ENCODE results near the gene CYSLTR1. TPM values are rescaled to one million over a fixed set of nuclear protein-coding genes. Genes with fewer than 3 reads are reported as not detected.
"Not testable (repeated sequence)": the region's sequence is repeated elsewhere in the genome, so short reads cannot be mapped to it uniquely, and the experiment has no call there.

CYSLTR1 gene
- total RNA-seq, 1 donor from 2014 or later: 10.2 TPM

GRCh38 chrX:78321809-78322208 lies 5.6 kb downstream of the CYSLTR1 start:
- intact Hi-C loops (cut with micrococcal nuclease): loop anchor here (2.0 to 10.0 kb wide), 7 partner anchors 55 to 1043 kb away; partner anchors contain the start of genes ITM2A, P2RY10, PGK1 and RTL3
- H3K27ac Mint-ChIP-seq: peak overlapping the region; percentile 89
- H3K4me3 Mint-ChIP-seq (ENCODE audit: low read depth): peak overlapping the region; percentile 33
- peaks cover 48% of the 10 kb centered on the region for H3K36me3 Mint-ChIP-seq (ENCODE audit: low read depth)
- peaks cover 30% of the 10 kb centered on the region for H3K4me1 Mint-ChIP-seq (ENCODE audit: low read depth)
- no peaks in the 10 kb centered on the region for H3K27me3 Mint-ChIP-seq (ENCODE audit: low read depth)
- peak; percentile 38 for DNase-seq (ENCODE audit: low spot score)
- peaks cover 6% of the 10 kb centered on the region for H3K9me3 Mint-ChIP-seq

GRCh38 chrX:78316265-78316664 lies 11.1 kb downstream of the CYSLTR1 start:
- Mint-ChIP-seq H3K4me3 (ENCODE audit: low read depth) (no peak overlapping the region), H3K27ac (no peak overlapping the region), H3K36me3 (ENCODE audit: low read depth) (peaks cover 78% of the 10 kb centered on the region), H3K9me3 (peaks cover 6% of the 10 kb centered on the region), H3K4me1 (ENCODE audit: low read depth) (peaks cover 47% of the 10 kb centered on the region), H3K27me3 (ENCODE audit: low read depth) (no peaks in the 10 kb centered on the region)
- DNase-seq (ENCODE audit: low spot score): no peak
- intact Hi-C loops (cut with micrococcal nuclease): no loop called here

- peaks cover 77% of the 10 kb centered on the region for H3K36me3 Mint-ChIP-seq (ENCODE audit: low read depth)
- no peak overlapping the region for H3K4me3 Mint-ChIP-seq (ENCODE audit: low read depth)
- DNase-seq (ENCODE audit: low spot score): no peak
- peaks cover under 1% of the 10 kb centered on the region for H3K9me3 Mint-ChIP-seq
- H3K27ac Mint-ChIP-seq: peak overlapping the region; percentile 33
- H3K4me1 Mint-ChIP-seq (ENCODE audit: low read depth): peaks cover 44% of the 10 kb centered on the region
- intact Hi-C loops (cut with micrococcal nuclease): loop anchor here (2.0 kb wide), 1 partner anchor 15 kb away; no protein-coding TSS in a partner anchor
- no peaks in the 10 kb centered on the region for H3K27me3 Mint-ChIP-seq (ENCODE audit: low read depth)
Observed at GRCh38 chrX:78315745-78316144, 11.7 kb downstream of the CYSLTR1 start.

- no peaks in the 10 kb centered on the region for H3K9me3 Mint-ChIP-seq
- DNase-seq (ENCODE audit: low spot score): no peak
- no peaks in the 10 kb centered on the region for H3K27me3 Mint-ChIP-seq (ENCODE audit: low read depth)
- intact Hi-C loops (cut with micrococcal nuclease): loop anchor here (1.0 to 2.0 kb wide), 3 partner anchors 9 to 62 kb away; no protein-coding TSS in a partner anchor
- H3K27ac Mint-ChIP-seq: peak overlapping the region; percentile 73
- peak overlapping the region; percentile 19 for H3K4me3 Mint-ChIP-seq (ENCODE audit: low read depth)
- peaks cover 77% of the 10 kb centered on the region for H3K36me3 Mint-ChIP-seq (ENCODE audit: low read depth)
- peaks cover 47% of the 10 kb centered on the region for H3K4me1 Mint-ChIP-seq (ENCODE audit: low read depth)
Observed at GRCh38 chrX:78314561-78314960, 12.8 kb downstream of the CYSLTR1 start.

GRCh38 chrX:78313526-78313925 lies 13.9 kb downstream of the CYSLTR1 start:
- Mint-ChIP-seq H3K9me3 (peaks cover 3% of the 10 kb centered on the region), H3K36me3 (ENCODE audit: low read depth) (peaks cover 82% of the 10 kb centered on the region), H3K27ac (peak overlapping the region; percentile 73), H3K4me3 (ENCODE audit: low read depth) (no peak overlapping the region), H3K4me1 (ENCODE audit: low read depth) (peaks cover 47% of the 10 kb centered on the region), H3K27me3 (ENCODE audit: low read depth) (no peaks in the 10 kb centered on the region)
- DNase-seq (ENCODE audit: low spot score): no peak
- intact Hi-C loops (cut with micrococcal nuclease): no loop called here

GRCh38 chrX:78307665-78308064 lies 19.7 kb downstream of the CYSLTR1 start:
- H3K4me3 Mint-ChIP-seq (ENCODE audit: low read depth): no peak overlapping the region
- H3K27ac Mint-ChIP-seq: no peak overlapping the region
- no peak for DNase-seq (ENCODE audit: low spot score)
- H3K27me3 Mint-ChIP-seq (ENCODE audit: low read depth): no peaks in the 10 kb centered on the region
- H3K4me1 Mint-ChIP-seq (ENCODE audit: low read depth): peaks cover 10% of the 10 kb centered on the region
- peaks cover 3% of the 10 kb centered on the region for H3K9me3 Mint-ChIP-seq
- intact Hi-C loops (cut with micrococcal nuclease): no loop called here
- peaks cover 67% of the 10 kb centered on the region for H3K36me3 Mint-ChIP-seq (ENCODE audit: low read depth)

- H3K27ac Mint-ChIP-seq: no peak overlapping the region
- no peaks in the 10 kb centered on the region for H3K4me1 Mint-ChIP-seq (ENCODE audit: low read depth)
- no peaks in the 10 kb centered on the region for H3K27me3 Mint-ChIP-seq (ENCODE audit: low read depth)
Observed at GRCh38 chrX:78303086-78303485, 24.3 kb downstream of the CYSLTR1 start.

GRCh38 chrX:78300933-78301332 lies 26.5 kb downstream of the CYSLTR1 start:
- H3K27ac Mint-ChIP-seq; H3K4me3 Mint-ChIP-seq (ENCODE audit: low read depth); DNase-seq (ENCODE audit: low spot score); intact Hi-C loops (cut with micrococcal nuclease); H3K27me3 Mint-ChIP-seq (ENCODE audit: low read depth); H3K4me1 Mint-ChIP-seq (ENCODE audit: low read depth): not testable (repeated sequence)
- H3K9me3 Mint-ChIP-seq: peaks cover 44% of the 10 kb centered on the region
- peaks cover 59% of the 10 kb centered on the region for H3K36me3 Mint-ChIP-seq (ENCODE audit: low read depth)

More at GRCh38 chrX:78303086-78303485, 24.3 kb downstream of the CYSLTR1 start:
- DNase-seq (ENCODE audit: low spot score): no peak
- Mint-ChIP-seq H3K36me3 (ENCODE audit: low read depth) (peaks cover 61% of the 10 kb centered on the region), H3K4me3 (ENCODE audit: low read depth) (no peak overlapping the region), H3K9me3 (peaks cover 30% of the 10 kb centered on the region)
- intact Hi-C loops (cut with micrococcal nuclease): no loop called here

- H3K4me3 Mint-ChIP-seq (ENCODE audit: low read depth): no peak overlapping the region
- no peak overlapping the region for H3K27ac Mint-ChIP-seq
- no peaks in the 10 kb centered on the region for H3K27me3 Mint-ChIP-seq (ENCODE audit: low read depth)
- H3K4me1 Mint-ChIP-seq (ENCODE audit: low read depth): peaks cover 1% of the 10 kb centered on the region
- DNase-seq (ENCODE audit: low spot score): no peak
- intact Hi-C loops (cut with micrococcal nuclease): no loop called here
- peaks cover 59% of the 10 kb centered on the region for H3K36me3 Mint-ChIP-seq (ENCODE audit: low read depth)
- H3K9me3 Mint-ChIP-seq: peaks cover 20% of the 10 kb centered on the region
Observed at GRCh38 chrX:78283511-78283910, 43.9 kb downstream of the CYSLTR1 start.

- Mint-ChIP-seq H3K9me3 (peaks cover 4% of the 10 kb centered on the region), H3K27ac (no peak overlapping the region), H3K36me3 (ENCODE audit: low read depth) (no peaks in the 10 kb centered on the region), H3K4me1 (ENCODE audit: low read depth) (no peaks in the 10 kb centered on the region), H3K4me3 (ENCODE audit: low read depth) (no peak overlapping the region), H3K27me3 (ENCODE audit: low read depth) (no peaks in the 10 kb centered on the region)
- no peak for DNase-seq (ENCODE audit: low spot score)
- intact Hi-C loops (cut with micrococcal nuclease): no loop called here
Observed at GRCh38 chrX:78237127-78237526, 90.3 kb downstream of the CYSLTR1 start.

GRCh38 chrX:78226047-78226446 lies 101.4 kb downstream of the CYSLTR1 start:
- H3K27me3 Mint-ChIP-seq (ENCODE audit: low read depth); intact Hi-C loops (cut with micrococcal nuclease); H3K27ac Mint-ChIP-seq; H3K4me3 Mint-ChIP-seq (ENCODE audit: low read depth); H3K4me1 Mint-ChIP-seq (ENCODE audit: low read depth); H3K36me3 Mint-ChIP-seq (ENCODE audit: low read depth); DNase-seq (ENCODE audit: low spot score): not testable (repeated sequence)
- H3K9me3 Mint-ChIP-seq: peaks cover 16% of the 10 kb centered on the region

Measured in activated T-helper 2 cell treated with anti-CD3 and anti-CD28 coated beads, Interferon-gamma antibody, Interleukin-2, Interleukin-4, amounts not matched to agents 10 μg/mL and 5 μg/mL and 100 μg/mL, durations not matched to agents 14 hours and 24 hours and 36 hours (primary cell).